Cardiac muscle cell (in vitro differentiated cells and primary cell): ENCODE measurements around the gene BCL10. TPM values are rescaled to one million over a fixed set of nuclear protein-coding genes. Genes with fewer than 3 reads are reported as not detected.

ENCODE experiments used
- DNase-seq, 2 donors: peaks; one replicate each; pipeline versions ENCODE4 v3.0.0 to v3.0.0-alpha.2; 2010 to 2017; ENCODE audit warnings: low read depth in 1 of 2, low spot score in 1 of 2
- H3K27ac ChIP-seq: fragments of 200-600 bp; sonication (generic); 2 replicates; pipeline ENCODE4 v1.5.1; 2016
- H3K27me3 ChIP-seq: fragments of 200-600 bp; sonication (generic); 2 replicates; pipeline ENCODE4 v1.6.0; 2016; ENCODE audit warnings: control low read depth
- H3K36me3 ChIP-seq: fragments of 200-600 bp; sonication (generic); 2 replicates; pipeline ENCODE4 v1.5.1; 2016; ENCODE audit warnings: control low read depth
- H3K4me1 ChIP-seq: fragments of 200-600 bp; sonication (generic); 2 replicates; pipeline ENCODE4 v1.8.1; 2017; ENCODE audit warnings: low read depth, mild to moderate bottlenecking, mixed run types
- H3K4me3 ChIP-seq: fragments of 200-600 bp; sonication (generic); 2 replicates; pipeline ENCODE4 v1.5.1; 2016; ENCODE audit warnings: mild to moderate bottlenecking
- H3K9me3 ChIP-seq: fragments of 200-600 bp; sonication (generic); 2 replicates; pipeline ENCODE4 v1.5.1; 2017; ENCODE audit warnings: low read depth, mild to moderate bottlenecking, control low read depth
- CTCF ChIP-seq: IDR thresholded peaks from 2 replicates; pipeline ENCODE4 v1.5.1; 2012; ENCODE audit warnings: low read depth, mild to moderate bottlenecking, low read length
- polyA plus RNA-seq: library from polyadenylated mRNA; unstranded; fragments of >200 nt; fragmentation: Nextera tagmentation; extraction: Ambion mirVana; gene quantifications from 2 replicates; pipeline ENCODE4 v1.2.1, GENCODE V29; 2016
- total RNA-seq: library from RNA; depleted of rRNA; stranded (reverse); fragments of >200 nt; gene quantifications from 2 replicates; pipeline ENCODE4 v1.2.3, GENCODE V29; 2016

The BCL10 gene
- total and polyA plus RNA-seq, 2 experiments from 2014 or later, result 11.7 to 12.8 TPM

DNA sequence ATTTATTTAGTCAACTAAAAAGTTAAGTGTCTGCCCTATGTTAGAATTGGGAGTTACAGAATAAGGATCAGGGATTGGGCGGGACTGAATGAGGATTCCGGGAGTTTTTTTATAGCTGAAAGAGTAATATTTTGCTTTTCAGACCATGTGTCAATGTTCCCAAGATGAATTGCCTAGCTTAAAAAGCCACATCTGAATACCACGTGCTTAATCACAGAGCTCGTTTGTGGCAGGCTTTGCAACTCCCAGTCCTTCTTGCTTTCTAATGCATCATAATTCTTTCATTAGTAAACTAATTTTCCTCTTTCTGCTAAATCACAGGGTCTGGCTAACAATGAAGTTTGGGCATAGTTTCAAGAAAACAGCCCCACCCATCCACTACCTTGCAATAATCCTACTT, 4.2 kb upstream of the BCL10 start:
- Histone ChIP-seq H3K27me3 (no peaks in the 10 kb centered on the region), H3K36me3 (no peaks in the 10 kb centered on the region), H3K4me3 (no peak overlapping the region), H3K27ac (no peak overlapping the region), H3K4me1 (no peaks in the 10 kb centered on the region), H3K9me3 (no peaks in the 10 kb centered on the region)
- no peak for DNase-seq
- TF ChIP-seq CTCF, result no peak

DNA sequence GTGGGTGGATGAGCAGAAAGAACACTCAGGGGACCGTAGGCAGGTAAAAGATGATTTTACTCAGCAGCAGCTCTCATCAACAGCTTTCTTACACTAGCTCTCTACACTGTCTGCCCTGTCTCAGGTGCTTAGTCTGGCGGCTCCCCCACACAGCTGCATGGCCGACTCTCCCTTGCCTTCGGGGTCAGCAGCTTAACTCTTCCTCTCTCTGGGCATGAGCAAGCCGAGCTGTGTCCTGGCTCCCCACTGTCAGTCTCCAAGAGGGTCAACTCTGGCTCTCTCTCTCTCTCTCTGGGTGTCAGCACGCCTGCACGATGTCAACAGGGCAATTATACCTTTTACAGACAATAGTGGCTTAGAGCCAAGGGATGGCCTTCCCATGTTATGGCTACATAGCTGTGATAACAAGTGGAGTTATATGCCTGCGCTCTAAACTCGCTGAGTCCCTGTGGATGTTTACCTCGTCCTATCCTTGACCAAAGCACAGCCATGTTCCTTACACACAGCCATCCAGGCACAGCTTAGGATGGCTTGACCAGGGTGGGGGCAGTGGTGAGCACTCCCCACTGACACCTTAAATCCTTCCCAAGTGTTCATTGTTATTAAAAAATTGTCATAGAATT, 3.1 kb upstream of the BCL10 start:
- DNase-seq, result no peak
- Histone ChIP-seq H3K36me3 (no peaks in the 10 kb centered on the region), H3K9me3 (no peaks in the 10 kb centered on the region), H3K4me1 (peaks cover 5% of the 10 kb centered on the region), H3K27ac (peak overlapping the region; percentile 26), H3K4me3 (no peak overlapping the region), H3K27me3 (no peaks in the 10 kb centered on the region)
- TF ChIP-seq CTCF, result no peak

GRCh38 chr1:85278853-85279314, 2.5 kb upstream of the BCL10 start:
- Histone ChIP-seq H3K4me1 (peaks cover 5% of the 10 kb centered on the region), H3K27ac (peak overlapping the region; percentile 26), H3K4me3 (no peak overlapping the region), H3K27me3 (no peaks in the 10 kb centered on the region), H3K9me3 (no peaks in the 10 kb centered on the region), H3K36me3 (no peaks in the 10 kb centered on the region)
- TF ChIP-seq CTCF, result no peak
- DNase-seq, result peak in 1 of 2 donors; percentile 86

DNA sequence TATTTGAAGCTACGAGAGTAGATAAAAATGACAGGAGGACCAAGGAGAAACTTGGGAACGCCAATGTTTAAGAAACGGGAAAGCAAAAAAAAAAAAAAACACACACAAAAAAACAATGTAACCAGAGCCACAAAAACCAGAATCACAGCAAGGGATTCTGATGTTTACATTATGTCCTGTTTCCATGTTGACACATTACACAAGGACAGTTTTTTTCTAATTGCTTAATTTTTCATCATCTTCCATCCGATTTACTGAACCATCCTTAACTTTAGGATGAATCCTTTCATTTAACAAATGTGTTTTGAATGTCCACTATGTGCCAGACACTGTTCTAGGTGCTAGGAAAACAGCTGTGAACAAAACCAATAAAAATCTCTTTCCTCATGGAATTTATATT, 1.4 kb upstream of the BCL10 start:
- Histone ChIP-seq H3K4me3 (no peak overlapping the region), H3K27ac (no peak overlapping the region), H3K36me3 (no peaks in the 10 kb centered on the region), H3K4me1 (peaks cover 5% of the 10 kb centered on the region), H3K27me3 (no peaks in the 10 kb centered on the region), H3K9me3 (no peaks in the 10 kb centered on the region)
- TF ChIP-seq CTCF, result no peak
- DNase-seq, result no peak

DNA sequence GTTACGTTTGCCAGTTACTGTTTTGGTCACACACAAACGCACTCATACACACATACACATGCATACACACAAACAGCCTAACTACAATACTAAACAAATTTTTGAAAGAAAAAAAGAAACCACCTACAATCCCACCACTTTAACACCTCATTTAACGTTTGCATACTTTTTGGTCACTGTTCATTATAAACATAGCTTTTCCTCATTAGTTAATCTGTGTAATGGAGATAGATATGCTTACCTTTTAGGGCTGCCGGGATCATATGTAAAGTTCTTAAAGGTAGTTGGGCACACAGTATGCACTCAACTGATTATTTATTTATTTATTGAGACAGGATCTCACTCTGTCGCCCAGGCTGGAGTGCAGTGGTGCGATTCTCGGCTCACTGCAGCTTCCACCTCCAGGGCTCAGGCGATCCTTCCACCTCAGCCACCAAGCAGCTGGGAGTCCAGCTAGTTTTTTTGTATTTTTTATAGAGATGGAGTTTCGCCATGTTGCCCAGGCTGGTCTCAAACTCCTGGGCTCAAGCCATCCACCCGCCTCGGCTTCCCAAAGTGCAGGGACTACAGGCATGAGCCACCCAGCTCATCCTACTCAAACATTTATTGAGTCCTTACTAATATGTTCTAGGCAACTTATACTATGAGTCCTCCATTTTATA, 677 bp upstream of the BCL10 start:
- no peaks in the 10 kb centered on the region for H3K27me3 ChIP-seq
- H3K36me3 ChIP-seq, result no peaks in the 10 kb centered on the region
- peaks cover 5% of the 10 kb centered on the region for H3K4me1 ChIP-seq
- TF ChIP-seq CTCF, result no peak
- peak overlapping the region; percentile 31 for H3K4me3 ChIP-seq
- no peaks in the 10 kb centered on the region for H3K9me3 ChIP-seq
- H3K27ac ChIP-seq, result peak overlapping the region; percentile 78
- no peak for DNase-seq
